Cardiac fibroblast (primary cell): Measurements from ENCODE around the gene STAMBPL1.
"Not testable (repeated sequence)": the region's sequence is repeated elsewhere in the genome, so short reads cannot be mapped to it uniquely, and the experiment has no call there.

Source experiments
- DNase-seq, 2 donors: peaks; one replicate each; pipeline versions ENCODE4 v3.0.0 to v3.0.0-alpha.2; 2010; ENCODE audit warnings: low read depth in 2 of 2
- H3K4me3 ChIP-seq, 2 donors: replicated peaks in 1 of 2; 1 replicate in 1 of 2; 2 replicates in 1 of 2; pipeline ENCODE4 v1.5.1; 2011; ENCODE audit warnings: low read depth in 2 of 2, low read length in 2 of 2, mild to moderate bottlenecking in 2 of 2, moderate library complexity in 1 of 2
- TF ChIP-seq, protein P1 (sequence below): IDR thresholded peaks from one replicate; pipeline ENCODE4 v1.5.1; 2011; ENCODE audit warnings: low read depth, mild to moderate bottlenecking, low read length, inconsistent platforms

STAMBPL1 gene

GRCh38 chr10:88835096-88835909 lies 44.7 kb upstream of the STAMBPL1 start:
- TF ChIP-seq, protein P1, sequence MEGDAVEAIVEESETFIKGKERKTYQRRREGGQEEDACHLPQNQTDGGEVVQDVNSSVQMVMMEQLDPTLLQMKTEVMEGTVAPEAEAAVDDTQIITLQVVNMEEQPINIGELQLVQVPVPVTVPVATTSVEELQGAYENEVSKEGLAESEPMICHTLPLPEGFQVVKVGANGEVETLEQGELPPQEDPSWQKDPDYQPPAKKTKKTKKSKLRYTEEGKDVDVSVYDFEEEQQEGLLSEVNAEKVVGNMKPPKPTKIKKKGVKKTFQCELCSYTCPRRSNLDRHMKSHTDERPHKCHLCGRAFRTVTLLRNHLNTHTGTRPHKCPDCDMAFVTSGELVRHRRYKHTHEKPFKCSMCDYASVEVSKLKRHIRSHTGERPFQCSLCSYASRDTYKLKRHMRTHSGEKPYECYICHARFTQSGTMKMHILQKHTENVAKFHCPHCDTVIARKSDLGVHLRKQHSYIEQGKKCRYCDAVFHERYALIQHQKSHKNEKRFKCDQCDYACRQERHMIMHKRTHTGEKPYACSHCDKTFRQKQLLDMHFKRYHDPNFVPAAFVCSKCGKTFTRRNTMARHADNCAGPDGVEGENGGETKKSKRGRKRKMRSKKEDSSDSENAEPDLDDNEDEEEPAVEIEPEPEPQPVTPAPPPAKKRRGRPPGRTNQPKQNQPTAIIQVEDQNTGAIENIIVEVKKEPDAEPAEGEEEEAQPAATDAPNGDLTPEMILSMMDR: peak; percentile 77
- H3K4me3 ChIP-seq: no peak overlapping the region
- peak; percentile 93 to 94 for DNase-seq

GRCh38 chr10:88835910-88836221 lies 44.2 kb upstream of the STAMBPL1 start:
- DNase-seq: no peak
- TF ChIP-seq, protein P1: no peak
- H3K4me3 ChIP-seq: no peak overlapping the region

- H3K4me3 ChIP-seq: not testable (repeated sequence)
- DNase-seq: peak in 1 of 2 donors; percentile 18
Observed at GRCh38 chr10:88837632-88838031, 42.4 kb upstream of the STAMBPL1 start.

DNA sequence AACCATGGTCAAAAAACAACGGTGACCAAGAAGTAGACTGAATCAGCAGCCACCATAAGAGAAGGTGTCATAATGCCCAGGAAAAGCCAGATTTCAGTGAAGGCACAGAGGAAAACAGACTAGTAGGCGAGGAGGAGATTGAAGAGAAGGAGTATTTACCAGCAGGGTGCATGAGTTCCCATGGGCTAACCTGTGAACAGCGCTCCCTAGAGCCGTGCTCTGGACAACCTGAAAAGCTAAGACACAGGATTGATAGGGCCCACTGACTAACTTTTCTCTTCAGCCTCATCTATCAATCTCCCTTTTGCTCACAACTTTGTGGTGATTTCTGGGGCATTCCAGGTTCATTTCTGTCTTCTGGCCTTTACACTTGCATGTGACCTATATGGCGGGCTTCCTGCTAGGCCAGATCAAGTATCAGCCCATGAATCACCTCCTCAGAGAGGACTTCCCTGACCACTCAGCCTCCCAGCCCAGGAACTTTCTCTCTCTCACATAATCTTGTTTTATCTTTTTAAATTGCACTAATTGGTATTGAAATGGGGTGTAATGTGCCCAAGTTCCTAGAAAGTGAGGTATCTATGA lies 41.2 kb upstream of the STAMBPL1 start:
- TF ChIP-seq, protein P1: no peak
- DNase-seq: no peak
- no peak overlapping the region for H3K4me3 ChIP-seq

DNA sequence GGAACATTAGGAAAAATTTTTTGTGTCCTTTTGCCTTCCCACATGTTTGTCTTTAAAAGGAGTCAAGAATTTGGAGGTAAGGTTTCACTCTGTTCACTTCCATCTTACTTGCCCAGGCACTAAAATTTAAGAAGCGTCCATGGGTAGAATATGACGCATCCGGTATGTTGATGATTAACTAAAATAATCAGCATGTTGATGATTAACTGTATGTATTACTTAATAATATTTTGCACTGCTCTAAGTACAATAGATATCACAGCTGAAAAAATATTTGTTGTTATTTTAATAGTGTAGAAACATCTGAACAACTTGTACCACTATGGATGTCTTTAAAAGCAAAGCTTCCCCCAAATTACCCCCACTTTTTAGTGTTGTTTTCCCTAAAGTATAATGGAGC lies 39.9 kb upstream of the STAMBPL1 start:
- DNase-seq: peak; percentile 21 to 79
- no peak overlapping the region for H3K4me3 ChIP-seq
- TF ChIP-seq, protein P1: no peak

DNA sequence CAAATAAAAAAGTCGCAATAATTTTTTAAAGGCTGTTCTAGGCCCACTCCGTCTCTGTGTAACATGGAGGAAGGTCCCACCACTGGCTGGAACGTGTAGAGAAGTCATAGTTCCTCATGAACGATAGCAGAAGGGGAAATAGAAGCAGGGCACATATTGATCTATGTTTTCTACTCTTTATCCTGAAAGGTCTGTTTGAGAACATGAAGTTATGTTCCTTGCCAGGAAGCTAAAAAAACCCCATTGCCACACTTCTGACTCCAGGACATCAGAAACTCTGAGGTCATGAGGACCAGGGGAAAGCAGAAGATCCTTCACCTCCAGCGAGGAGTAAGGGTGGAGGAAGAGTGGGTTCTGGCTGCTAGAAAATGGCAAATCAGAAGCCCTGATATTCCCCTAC lies 39.2 kb upstream of the STAMBPL1 start:
- no peak for DNase-seq
- H3K4me3 ChIP-seq: no peak overlapping the region
- TF ChIP-seq, protein P1: no peak

- no peak for DNase-seq
- TF ChIP-seq, protein P1: no peak
- no peak overlapping the region for H3K4me3 ChIP-seq
Observed at GRCh38 chr10:88841316-88842111, 38.5 kb upstream of the STAMBPL1 start.
